Kidney (tissue), 14 donors: ENCODE data around the gene MYG1. TPM values are rescaled to one million over a fixed set of nuclear protein-coding genes. Genes with fewer than 3 reads are reported as not detected.
A peak's percentile ranks its signal among the peaks of the same experiment; 100 is the strongest.

Source experiments
- DNase-seq, 5 donors: peaks; one replicate each; pipeline ENCODE4 v3.0.0-alpha.2; 2013 to 2020
- FAIRE-seq: peaks from 2 replicates; lab custom pipeline; 2012; peaks lifted over from hg19 to GRCh38; lab: Jason Lieb, UNC
- H3K27ac ChIP-seq, 2 donors: one replicate each; pipeline ENCODE4 v1.7.0; 2013; ENCODE audit warnings: low read depth in 2 of 2, low read length in 2 of 2, inconsistent platforms in 1 of 2
- H3K27me3 ChIP-seq: one replicate; pipeline ENCODE4 v1.7.1; 2013; ENCODE audit warnings: low read length, inconsistent platforms; ENCODE audit not compliant: control insufficient read depth, insufficient read depth
- H3K36me3 ChIP-seq, 3 donors: one replicate each; pipeline versions ENCODE4 v1.7.0 to v1.7.1; 2013; ENCODE audit warnings: low read length in 3 of 3, control low read depth in 1 of 3, inconsistent platforms in 1 of 3; ENCODE audit not compliant: insufficient read depth in 3 of 3, control insufficient read depth in 2 of 3
- H3K4me1 ChIP-seq, 3 donors: one replicate each; pipeline versions ENCODE4 v1.7.0 to v1.7.1; 2013; ENCODE audit warnings: low read length in 3 of 3, inconsistent platforms in 1 of 3, low read depth in 1 of 3; ENCODE audit not compliant: control insufficient read depth in 2 of 3, insufficient read depth in 2 of 3
- H3K4me3 ChIP-seq, 3 donors: one replicate each; pipeline versions ENCODE4 v1.7.0 to v1.8.1; 2013; ENCODE audit warnings: low read length in 3 of 3, control low read depth in 1 of 3, inconsistent platforms in 1 of 3
- H3K9ac ChIP-seq, 3 donors: one replicate each; pipeline versions ENCODE4 v1.7.0 to v1.7.1; 2013; ENCODE audit warnings: low read length in 3 of 3, control low read depth in 1 of 3, inconsistent platforms in 1 of 3
- H3K9me3 ChIP-seq, 3 donors: one replicate each; pipeline versions ENCODE4 v1.7.0 to v1.7.1; 2013; ENCODE audit warnings: low read length in 3 of 3, control low read depth in 1 of 3, inconsistent platforms in 1 of 3; ENCODE audit not compliant: control insufficient read depth in 2 of 3, insufficient read depth in 1 of 3
- CTCF ChIP-seq: IDR thresholded peaks from 3 replicates; pipeline ENCODE4 v1.5.1; 2012; ENCODE audit warnings: mild to moderate bottlenecking, moderate library complexity, borderline replicate concordance; ENCODE audit not compliant: insufficient read depth; ENCODE audit errors: extremely low read depth
- intact Hi-C: fragments of 100-400 bp; cut with DNase I; formaldehyde crosslinking; loops from one replicate; pipeline ENCODE4 v1.11.1; 2022
- polyA plus RNA-seq: library from polyadenylated mRNA; stranded (reverse); fragments of 350-450 nt; fragmentation: Illumina TruSeq; extraction: RNeasy Lipid Tissue Mini Kit (QIAGEN cat#74804); gene quantifications from one replicate; pipeline ENCODE4 v1.2.3, GENCODE V29; 2014; ENCODE audit warnings: low read depth, low replicate concordance; ENCODE audit not compliant: insufficient read depth
- total RNA-seq: library from RNA; stranded (reverse); fragmentation: NEBNext Ultra II Directional; extraction: Animal tissue kit (Norgen Biotek cat#: 25700); gene quantifications from one replicate; pipeline ENCODE4 v1.2.1, GENCODE V29; 2021
- donor health status: control.
- donor health status: control.
- donor health status: control.
- donor health status: control.
- donor health status: control.
- donor health status: DM: yes; HTN: yes; CAD: no.
- donor health status: Normal renal cell carcinoma (clear cell type).

MYG1 gene
- total and polyA plus RNA-seq, 2 donors from 2014 or later, result 49.0 to 105 TPM

DNA sequence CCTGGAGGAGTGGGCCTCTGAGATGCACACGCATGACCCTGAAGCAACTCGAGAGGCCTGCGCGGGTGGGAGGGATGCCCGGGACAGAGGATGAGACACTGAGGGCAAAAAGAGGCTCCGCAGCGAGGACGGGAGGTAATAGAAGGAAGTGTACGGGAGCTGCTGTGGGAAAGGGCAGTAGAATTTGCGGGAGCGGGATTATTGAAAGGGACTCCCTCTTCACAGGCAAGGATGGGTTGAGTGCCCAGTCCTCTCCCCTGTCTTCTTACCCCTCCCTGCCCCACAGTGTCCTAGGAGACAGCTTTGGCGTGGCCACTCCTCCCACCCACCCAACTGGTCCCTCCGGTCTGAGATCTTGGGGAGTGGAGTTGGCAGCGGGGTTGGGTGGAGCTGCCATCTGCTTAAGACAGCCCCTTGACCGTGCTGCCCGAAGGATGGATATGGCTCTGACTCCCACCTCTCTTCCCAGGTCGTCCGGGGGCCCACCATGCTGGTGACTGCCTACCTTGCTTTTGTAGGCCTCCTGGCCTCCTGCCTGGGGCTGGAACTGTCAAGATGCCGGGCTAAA, 47.1 kb upstream of the MYG1 start:
- no peak for TF ChIP-seq CTCF
- peak in 2 of 5 donors; percentile 66 to 76 for DNase-seq

DNA sequence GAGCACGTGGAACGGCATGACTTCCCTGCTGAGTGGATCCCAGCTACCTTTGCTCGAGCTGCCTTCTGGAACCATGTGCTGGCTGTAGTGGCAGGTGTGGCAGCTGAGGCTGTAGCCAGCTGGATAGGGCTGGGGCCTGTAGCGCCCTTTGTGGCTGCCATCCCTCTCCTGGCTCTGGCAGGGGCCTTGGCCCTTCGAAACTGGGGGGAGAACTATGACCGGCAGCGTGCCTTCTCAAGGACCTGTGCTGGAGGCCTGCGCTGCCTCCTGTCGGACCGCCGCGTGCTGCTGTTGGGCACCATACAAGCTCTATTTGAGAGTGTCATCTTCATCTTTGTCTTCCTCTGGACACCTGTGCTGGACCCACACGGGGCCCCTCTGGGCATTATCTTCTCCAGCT, 46.2 kb upstream of the MYG1 start:
- peak overlapping the region in 1 of 3 donors; percentile 70 for H3K4me3 ChIP-seq
- peak overlapping the region in 1 of 3 donors; percentile 87 for H3K9ac ChIP-seq
- FAIRE-seq (no peak), DNase-seq (peak in 1 of 5 donors; percentile 37)
- intact Hi-C loops, result no loop called here
- no peak overlapping the region for H3K27ac ChIP-seq
- no peak for TF ChIP-seq CTCF
- peaks cover 3 to 18% (median 7%) of the 10 kb centered on the region in 3 donors for H3K4me1 ChIP-seq
- H3K9me3 ChIP-seq, result no peaks in the 10 kb centered on the region
- peaks cover 0 to 7% (median 6%) of the 10 kb centered on the region in 3 donors for H3K36me3 ChIP-seq
- no peaks in the 10 kb centered on the region for H3K27me3 ChIP-seq

More for the DNA sequence above, 47.1 kb upstream of the MYG1 start:
- H3K27ac ChIP-seq, result peak overlapping the region; percentile 75 to 96
- intact Hi-C loops, result no loop called here
- H3K27me3 ChIP-seq, result no peaks in the 10 kb centered on the region
- peak overlapping the region; percentile 55 to 90 (median 87) for H3K9ac ChIP-seq
- no peaks in the 10 kb centered on the region for H3K9me3 ChIP-seq
- H3K4me3 ChIP-seq, result peak overlapping the region; percentile 70 to 93 (median 77)
- peaks cover 0 to 7% (median 6%) of the 10 kb centered on the region in 3 donors for H3K36me3 ChIP-seq
- peaks cover 3 to 18% (median 7%) of the 10 kb centered on the region in 3 donors for H3K4me1 ChIP-seq
- no peak for FAIRE-seq

DNA sequence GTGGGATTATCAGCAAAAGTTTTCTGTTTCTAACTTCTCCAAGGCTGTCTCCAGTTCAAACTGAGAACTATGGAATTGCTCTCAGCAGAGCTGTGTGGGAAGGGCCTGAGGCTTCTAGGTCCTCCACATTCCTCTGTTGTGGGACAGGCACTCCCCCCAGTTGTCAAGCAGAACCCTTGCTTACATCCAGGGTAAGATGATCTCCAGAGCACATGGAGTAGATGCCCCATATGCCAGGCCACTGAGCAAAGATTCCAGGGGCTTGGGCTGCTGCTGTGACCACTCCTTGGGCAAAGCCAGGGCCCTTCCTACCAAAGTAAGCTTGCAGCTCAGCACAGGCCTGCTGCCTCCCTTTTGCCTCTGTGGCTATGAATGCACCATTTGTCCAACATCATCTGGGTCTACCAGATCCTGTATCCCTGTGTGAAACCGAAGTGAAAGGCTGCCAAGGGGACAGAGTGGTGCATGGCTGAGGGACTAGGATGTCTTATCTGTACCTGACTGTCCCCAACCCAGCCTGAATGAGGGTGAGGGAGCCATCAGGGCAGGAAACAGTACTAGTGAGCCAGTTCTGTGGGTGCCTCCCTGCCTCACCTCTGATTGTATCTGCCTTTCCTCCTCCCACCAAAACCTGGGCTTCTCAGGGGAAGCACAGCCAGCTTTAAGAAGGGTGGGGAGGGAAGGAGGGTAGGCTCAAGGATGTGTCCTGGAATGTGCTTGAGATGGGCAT, 44.5 kb upstream of the MYG1 start:
- Histone ChIP-seq H3K9me3 (no peaks in the 10 kb centered on the region), H3K4me3 (no peak overlapping the region), H3K9ac (no peak overlapping the region), H3K36me3 (peaks cover 0 to 7% (median 6%) of the 10 kb centered on the region in 3 donors), H3K27me3 (no peaks in the 10 kb centered on the region), H3K27ac (no peak overlapping the region), H3K4me1 (peaks cover 3 to 18% (median 7%) of the 10 kb centered on the region in 3 donors)
- DNase-seq (peak in 1 of 5 donors; percentile 27), FAIRE-seq (no peak)
- no peak for TF ChIP-seq CTCF
- intact Hi-C loops, result no loop called here
